Measurements from ENCODE around the gene TLE1.

The TLE1 gene

DNA sequence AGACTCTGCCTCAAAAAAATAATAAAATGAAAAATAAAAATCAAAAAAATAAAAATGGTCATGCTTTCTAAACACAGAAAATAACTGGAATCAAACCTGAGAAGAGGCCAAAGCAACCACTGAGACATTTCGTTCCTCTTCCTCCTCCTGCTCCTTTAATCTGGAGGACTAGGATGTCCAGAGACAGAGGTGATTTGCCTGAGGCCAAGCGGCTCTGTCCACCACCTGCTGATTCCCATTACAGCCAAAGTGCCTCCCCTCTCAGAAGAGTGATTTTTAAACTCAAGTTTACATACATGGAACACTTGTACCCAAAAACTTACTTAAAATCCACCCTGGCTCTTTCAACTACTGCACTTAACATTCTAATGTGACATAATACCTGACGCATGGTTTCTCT lies 65.6 kb downstream of the TLE1 start:
- Histone ChIP-seq H3K4me3 (replicated peaks; ENCODE audit: insufficient read depth, low read length) (no peak overlapping the region), H3K27me3 (ENCODE audit: insufficient read depth, poor library complexity, severe bottlenecking) (no peaks in the 10 kb centered on the region), H3K27ac (replicated peaks) (no peak overlapping the region)
- TF ChIP-seq SPI1 (IDR thresholded peaks at IDR 0.05; ENCODE audit: borderline replicate concordance, low read depth): no peak
- no peak for TF ChIP-seq GABPA (IDR thresholded peaks at IDR 0.05; ENCODE audit: low read depth)
- TF ChIP-seq POLR2AphosphoS5 (IDR thresholded peaks at IDR 0.05; ENCODE audit: low read depth): no peak
- TF ChIP-seq, protein P1, sequence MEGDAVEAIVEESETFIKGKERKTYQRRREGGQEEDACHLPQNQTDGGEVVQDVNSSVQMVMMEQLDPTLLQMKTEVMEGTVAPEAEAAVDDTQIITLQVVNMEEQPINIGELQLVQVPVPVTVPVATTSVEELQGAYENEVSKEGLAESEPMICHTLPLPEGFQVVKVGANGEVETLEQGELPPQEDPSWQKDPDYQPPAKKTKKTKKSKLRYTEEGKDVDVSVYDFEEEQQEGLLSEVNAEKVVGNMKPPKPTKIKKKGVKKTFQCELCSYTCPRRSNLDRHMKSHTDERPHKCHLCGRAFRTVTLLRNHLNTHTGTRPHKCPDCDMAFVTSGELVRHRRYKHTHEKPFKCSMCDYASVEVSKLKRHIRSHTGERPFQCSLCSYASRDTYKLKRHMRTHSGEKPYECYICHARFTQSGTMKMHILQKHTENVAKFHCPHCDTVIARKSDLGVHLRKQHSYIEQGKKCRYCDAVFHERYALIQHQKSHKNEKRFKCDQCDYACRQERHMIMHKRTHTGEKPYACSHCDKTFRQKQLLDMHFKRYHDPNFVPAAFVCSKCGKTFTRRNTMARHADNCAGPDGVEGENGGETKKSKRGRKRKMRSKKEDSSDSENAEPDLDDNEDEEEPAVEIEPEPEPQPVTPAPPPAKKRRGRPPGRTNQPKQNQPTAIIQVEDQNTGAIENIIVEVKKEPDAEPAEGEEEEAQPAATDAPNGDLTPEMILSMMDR (IDR thresholded peaks at IDR 0.05; ENCODE audit: insufficient read depth, low read length): no peak
- TF ChIP-seq, protein P2, sequence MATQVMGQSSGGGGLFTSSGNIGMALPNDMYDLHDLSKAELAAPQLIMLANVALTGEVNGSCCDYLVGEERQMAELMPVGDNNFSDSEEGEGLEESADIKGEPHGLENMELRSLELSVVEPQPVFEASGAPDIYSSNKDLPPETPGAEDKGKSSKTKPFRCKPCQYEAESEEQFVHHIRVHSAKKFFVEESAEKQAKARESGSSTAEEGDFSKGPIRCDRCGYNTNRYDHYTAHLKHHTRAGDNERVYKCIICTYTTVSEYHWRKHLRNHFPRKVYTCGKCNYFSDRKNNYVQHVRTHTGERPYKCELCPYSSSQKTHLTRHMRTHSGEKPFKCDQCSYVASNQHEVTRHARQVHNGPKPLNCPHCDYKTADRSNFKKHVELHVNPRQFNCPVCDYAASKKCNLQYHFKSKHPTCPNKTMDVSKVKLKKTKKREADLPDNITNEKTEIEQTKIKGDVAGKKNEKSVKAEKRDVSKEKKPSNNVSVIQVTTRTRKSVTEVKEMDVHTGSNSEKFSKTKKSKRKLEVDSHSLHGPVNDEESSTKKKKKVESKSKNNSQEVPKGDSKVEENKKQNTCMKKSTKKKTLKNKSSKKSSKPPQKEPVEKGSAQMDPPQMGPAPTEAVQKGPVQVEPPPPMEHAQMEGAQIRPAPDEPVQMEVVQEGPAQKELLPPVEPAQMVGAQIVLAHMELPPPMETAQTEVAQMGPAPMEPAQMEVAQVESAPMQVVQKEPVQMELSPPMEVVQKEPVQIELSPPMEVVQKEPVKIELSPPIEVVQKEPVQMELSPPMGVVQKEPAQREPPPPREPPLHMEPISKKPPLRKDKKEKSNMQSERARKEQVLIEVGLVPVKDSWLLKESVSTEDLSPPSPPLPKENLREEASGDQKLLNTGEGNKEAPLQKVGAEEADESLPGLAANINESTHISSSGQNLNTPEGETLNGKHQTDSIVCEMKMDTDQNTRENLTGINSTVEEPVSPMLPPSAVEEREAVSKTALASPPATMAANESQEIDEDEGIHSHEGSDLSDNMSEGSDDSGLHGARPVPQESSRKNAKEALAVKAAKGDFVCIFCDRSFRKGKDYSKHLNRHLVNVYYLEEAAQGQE (IDR thresholded peaks at IDR 0.05; ENCODE audit: insufficient replicate concordance, low read depth): no peak
- no peak for DNase-seq (ENCODE audit: low read depth in 1 of 2, low spot score in 1 of 2)

DNA sequence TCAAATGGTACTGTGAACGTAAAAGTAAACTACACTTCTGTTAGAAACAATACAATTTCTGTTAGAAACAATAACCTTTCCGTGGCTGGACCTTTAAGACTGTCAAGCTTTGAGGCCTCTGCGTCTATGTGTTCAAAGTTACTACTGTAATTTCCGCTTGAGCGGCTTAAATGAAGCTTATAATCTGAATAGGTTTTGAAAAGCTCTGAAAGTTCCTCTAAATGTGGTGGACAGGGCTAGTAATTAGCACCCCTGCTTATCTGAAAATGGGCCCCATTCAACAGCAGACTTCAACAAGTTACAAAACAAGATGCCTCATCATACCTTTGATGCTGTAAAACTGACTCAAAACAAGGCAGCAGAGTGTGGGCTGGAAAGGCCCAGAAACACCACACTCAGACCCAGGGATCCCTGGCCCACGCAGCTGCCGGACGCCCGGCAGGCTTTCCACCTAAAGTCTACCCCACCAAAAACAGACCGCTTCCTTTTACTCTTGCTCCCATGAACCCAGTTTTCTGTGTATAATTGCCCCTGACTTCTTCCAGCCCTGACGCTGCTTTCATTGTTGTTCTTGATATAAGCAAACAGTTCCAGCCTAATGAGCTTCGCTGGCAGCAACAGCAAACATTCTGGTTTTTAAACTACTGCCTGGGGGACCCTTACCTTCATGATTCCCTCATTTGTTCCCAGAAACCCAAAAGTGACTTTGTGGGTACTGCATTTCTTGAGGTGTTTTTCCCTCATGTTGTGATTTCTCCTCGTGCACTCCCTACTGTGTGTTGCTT lies 66.7 kb downstream of the TLE1 start:
- Histone ChIP-seq H3K27ac (replicated peaks) (no peak overlapping the region), H3K27me3 (ENCODE audit: insufficient read depth, poor library complexity, severe bottlenecking) (no peaks in the 10 kb centered on the region), H3K4me3 (replicated peaks; ENCODE audit: insufficient read depth, low read length) (no peak overlapping the region)
- TF ChIP-seq SPI1 (IDR thresholded peaks at IDR 0.05; ENCODE audit: borderline replicate concordance, low read depth): no peak
- TF ChIP-seq, protein P1 (IDR thresholded peaks at IDR 0.05; ENCODE audit: insufficient read depth, low read length): no peak
- no peak for TF ChIP-seq POLR2AphosphoS5 (IDR thresholded peaks at IDR 0.05; ENCODE audit: low read depth)
- TF ChIP-seq, protein P2 (IDR thresholded peaks at IDR 0.05; ENCODE audit: insufficient replicate concordance, low read depth): no peak
- TF ChIP-seq GABPA (IDR thresholded peaks at IDR 0.05; ENCODE audit: low read depth): no peak
- DNase-seq (ENCODE audit: low read depth in 1 of 2, low spot score in 1 of 2): no peak

DNA sequence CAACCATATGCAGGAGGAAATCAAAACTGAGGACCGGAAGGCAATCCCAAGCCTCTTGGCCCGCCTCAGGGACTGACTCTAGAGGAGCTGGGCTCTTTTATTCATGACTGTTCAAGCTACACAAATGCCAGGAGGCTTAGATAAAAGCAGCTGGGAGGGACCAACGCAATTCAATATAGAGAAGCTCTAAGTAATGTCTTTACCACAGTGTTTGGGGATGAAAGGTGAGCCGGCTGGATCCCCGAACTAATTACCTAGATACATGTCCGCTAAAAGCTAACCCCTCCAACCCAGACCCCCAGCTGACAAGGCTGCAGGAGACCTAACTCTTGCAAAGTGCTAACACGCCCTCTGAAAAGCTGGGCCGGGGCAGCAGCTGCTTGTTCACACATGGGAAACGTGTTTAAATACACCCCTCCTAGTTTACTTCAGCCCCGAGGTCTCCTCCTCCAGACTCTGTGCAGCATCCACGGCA lies 67.5 kb downstream of the TLE1 start:
- no peak for DNase-seq (ENCODE audit: low read depth in 1 of 2, low spot score in 1 of 2)
- H3K27ac ChIP-seq (replicated peaks): no peak overlapping the region
- H3K27me3 ChIP-seq (ENCODE audit: insufficient read depth, poor library complexity, severe bottlenecking): no peaks in the 10 kb centered on the region
- no peak overlapping the region for H3K4me3 ChIP-seq (replicated peaks; ENCODE audit: insufficient read depth, low read length)
- TF ChIP-seq, protein P2 (IDR thresholded peaks at IDR 0.05; ENCODE audit: insufficient replicate concordance, low read depth): no peak
- TF ChIP-seq GABPA (IDR thresholded peaks at IDR 0.05; ENCODE audit: low read depth): no peak
- no peak for TF ChIP-seq POLR2AphosphoS5 (IDR thresholded peaks at IDR 0.05; ENCODE audit: low read depth)
- TF ChIP-seq, protein P1 (IDR thresholded peaks at IDR 0.05; ENCODE audit: insufficient read depth, low read length): no peak
